PC-3 (cell line): ENCODE data around the gene BFSP2.

Experiments
- CTCF ChIP-seq: fragments of 300-600 bp; sonication (generic); conservative IDR thresholded peaks from 2 replicates; pipeline ENCODE4 v1.5.1; 2017; ENCODE audit warnings: antibody characterized with exemption, low read depth, mild to moderate bottlenecking, low read length
- EZH2 ChIP-seq: fragments of 300-600 bp; sonication (generic); IDR thresholded peaks from one replicate; pipeline ENCODE4 v1.6.1; 2017; ENCODE audit warnings: antibody characterized with exemption, mild to moderate bottlenecking, low read length; ENCODE audit not compliant: unreplicated experiment
- EZH2phosphoT487 ChIP-seq: fragments of 300-600 bp; sonication (generic); IDR thresholded peaks from 2 replicates; pipeline ENCODE4 v1.6.1; 2018; ENCODE audit warnings: mild to moderate bottlenecking, antibody characterized with exemption, low read length, borderline replicate concordance

- TF ChIP-seq EZH2phosphoT487: no peak
- no peak for TF ChIP-seq CTCF
- TF ChIP-seq EZH2: no peak
Observed at GRCh38 chr3:133424937-133425869, 25.3 kb downstream of the BFSP2 start.
